Tibial artery (tissue), 4 donors: ENCODE data around the gene GPR153.

Experiments
- DNase-seq, 2 donors: peaks; one replicate each; pipeline ENCODE4 v3.0.0-alpha.2; 2019
- H3K27ac ChIP-seq, 2 donors: fragments of 200-600 bp; sonication (generic) in 1 of 2; 1 replicate in 1 of 2; 2 replicates in 1 of 2; pipeline ENCODE4 v1.5.1; 2018 to 2019; ENCODE audit warnings: mild to moderate bottlenecking in 1 of 2
- H3K27me3 ChIP-seq, 2 donors: fragments of 200-600 bp; sonication (generic) in 1 of 2; one replicate each; pipeline versions ENCODE4 v1.5.1 to v1.6.0; 2016 to 2019
- H3K36me3 ChIP-seq, 3 donors: fragments of 200-600 bp; sonication (generic) in 2 of 3; one replicate each; pipeline ENCODE4 v1.5.1; 2016 to 2019; ENCODE audit warnings: mild to moderate bottlenecking in 2 of 3
- H3K4me1 ChIP-seq, 4 donors: fragments of 200-600 bp; sonication (generic) in 2 of 4; 1 replicate in 3 of 4; 2 replicates in 1 of 4; pipeline ENCODE4 v1.5.1; 2016 to 2019
- H3K4me3 ChIP-seq, 2 donors: fragments of 200-600 bp; sonication (generic) in 1 of 2; 1 replicate in 1 of 2; 2 replicates in 1 of 2; pipeline ENCODE4 v1.5.1; 2018 to 2019; ENCODE audit warnings: mild to moderate bottlenecking in 2 of 2
- H3K9me3 ChIP-seq, 3 donors: fragments of 200-600 bp; sonication (generic) in 1 of 3; one replicate each; pipeline ENCODE4 v1.5.1; 2016 to 2019
- intact Hi-C: fragments of 100-400 bp; cut with DNase I; formaldehyde crosslinking; loops from one replicate; pipeline ENCODE4 v1.15.0; 2023; ENCODE audit warnings: low total_unique reads
- TF ChIP-seq, protein P1 (sequence below), 2 experiments: fragments of 200-600 bp in 1 of 2; fragments of 450-650 bp in 1 of 2; IDR thresholded peaks; one replicate each; pipeline ENCODE4 v1.5.1; 2017 to 2019; ENCODE audit warnings: antibody characterized with exemption in 2 of 2, mild to moderate bottlenecking in 1 of 2, moderate library complexity in 1 of 2

GPR153 gene

DNA sequence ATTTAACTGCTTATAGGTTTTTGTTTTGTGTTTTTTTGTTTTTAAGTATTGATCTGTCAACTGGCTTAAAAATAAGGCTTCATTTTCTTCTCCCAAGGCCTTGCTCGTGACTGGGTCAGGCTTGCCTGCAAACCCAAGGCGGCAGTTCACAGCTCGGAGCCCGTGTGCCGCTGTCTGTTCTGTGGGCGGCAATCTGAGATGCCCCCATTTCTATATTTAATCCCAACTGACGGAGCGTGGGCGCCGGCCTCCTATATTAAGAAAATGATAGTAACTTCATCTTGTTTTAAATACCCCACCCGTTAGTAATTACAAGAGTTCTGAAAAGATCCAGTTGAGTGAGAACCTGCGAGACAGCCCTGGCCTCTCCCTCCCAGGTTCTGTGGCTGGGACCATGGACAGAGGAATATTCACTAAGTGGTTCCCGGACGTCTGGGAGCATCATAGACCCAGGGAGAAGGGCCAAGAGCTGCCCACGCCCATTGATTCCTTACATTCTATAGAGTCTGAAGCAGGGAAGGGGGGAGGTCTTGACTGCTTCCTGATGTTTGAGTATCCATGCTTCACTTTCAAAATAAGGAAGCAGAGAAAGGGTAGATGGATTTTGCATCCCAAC is 42.6 kb upstream of the GPR153 start:
- TF ChIP-seq, protein P1, sequence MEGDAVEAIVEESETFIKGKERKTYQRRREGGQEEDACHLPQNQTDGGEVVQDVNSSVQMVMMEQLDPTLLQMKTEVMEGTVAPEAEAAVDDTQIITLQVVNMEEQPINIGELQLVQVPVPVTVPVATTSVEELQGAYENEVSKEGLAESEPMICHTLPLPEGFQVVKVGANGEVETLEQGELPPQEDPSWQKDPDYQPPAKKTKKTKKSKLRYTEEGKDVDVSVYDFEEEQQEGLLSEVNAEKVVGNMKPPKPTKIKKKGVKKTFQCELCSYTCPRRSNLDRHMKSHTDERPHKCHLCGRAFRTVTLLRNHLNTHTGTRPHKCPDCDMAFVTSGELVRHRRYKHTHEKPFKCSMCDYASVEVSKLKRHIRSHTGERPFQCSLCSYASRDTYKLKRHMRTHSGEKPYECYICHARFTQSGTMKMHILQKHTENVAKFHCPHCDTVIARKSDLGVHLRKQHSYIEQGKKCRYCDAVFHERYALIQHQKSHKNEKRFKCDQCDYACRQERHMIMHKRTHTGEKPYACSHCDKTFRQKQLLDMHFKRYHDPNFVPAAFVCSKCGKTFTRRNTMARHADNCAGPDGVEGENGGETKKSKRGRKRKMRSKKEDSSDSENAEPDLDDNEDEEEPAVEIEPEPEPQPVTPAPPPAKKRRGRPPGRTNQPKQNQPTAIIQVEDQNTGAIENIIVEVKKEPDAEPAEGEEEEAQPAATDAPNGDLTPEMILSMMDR (IDR thresholded peaks at IDR 0.05), result no peak
- DNase-seq, result no peak

DNA sequence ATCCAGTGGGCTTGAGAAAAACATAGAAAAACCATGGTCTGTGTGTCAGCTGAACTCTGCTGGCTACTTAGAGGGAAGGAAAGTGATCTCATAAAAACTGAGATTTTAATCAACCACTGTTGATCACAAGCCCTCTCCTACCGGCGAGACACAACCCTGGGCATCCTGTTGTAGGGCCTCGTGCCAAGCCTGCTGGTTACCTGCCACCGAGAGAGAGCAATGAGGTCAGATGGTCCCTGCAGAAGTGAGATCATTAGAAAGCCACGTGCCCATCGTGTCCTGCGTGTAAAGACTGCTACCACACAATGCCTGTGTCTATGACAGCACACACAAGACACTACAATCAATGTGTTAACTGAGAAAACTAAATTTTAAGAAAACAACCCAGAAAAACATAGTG is 41.7 kb upstream of the GPR153 start:
- H3K36me3 ChIP-seq, result no peaks in the 10 kb centered on the region
- TF ChIP-seq, protein P1 (IDR thresholded peaks at IDR 0.05), result no peak
- DNase-seq, result no peak
- H3K9me3 ChIP-seq, result no peaks in the 10 kb centered on the region
- intact Hi-C loops, result no loop called here
- H3K4me3 ChIP-seq, result no peak overlapping the region
- no peaks in the 10 kb centered on the region for H3K27me3 ChIP-seq
- H3K27ac ChIP-seq, result no peak overlapping the region
- no peaks in the 10 kb centered on the region for H3K4me1 ChIP-seq

More for the DNA sequence above, 42.6 kb upstream of the GPR153 start:
- Histone ChIP-seq H3K36me3 (no peaks in the 10 kb centered on the region), H3K4me3 (no peak overlapping the region), H3K27me3 (no peaks in the 10 kb centered on the region), H3K27ac (no peak overlapping the region), H3K9me3 (no peaks in the 10 kb centered on the region), H3K4me1 (no peaks in the 10 kb centered on the region)
- intact Hi-C loops, result no loop called here

DNA sequence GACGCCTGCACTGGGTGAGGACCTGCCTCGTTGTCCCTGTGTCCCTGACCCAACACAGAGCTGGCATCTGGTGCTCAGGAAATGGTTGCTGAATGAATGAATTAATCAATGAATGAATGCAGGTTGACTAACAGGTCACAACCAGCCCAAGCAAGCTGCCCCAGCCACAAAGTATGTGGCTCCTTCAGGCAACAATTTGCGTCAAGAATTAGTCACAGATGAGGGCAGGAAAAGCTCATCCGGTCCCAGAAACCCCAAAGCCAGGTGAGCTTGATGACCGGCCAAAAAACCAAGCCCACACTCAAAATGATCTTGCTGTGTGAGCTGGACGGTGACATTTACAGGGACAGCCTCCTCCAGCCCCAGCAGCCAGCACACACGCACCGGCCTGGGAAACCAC is 40.6 kb upstream of the GPR153 start:
- no peak for DNase-seq
- no peaks in the 10 kb centered on the region for H3K4me1 ChIP-seq
- H3K4me3 ChIP-seq, result no peak overlapping the region
- H3K9me3 ChIP-seq, result no peaks in the 10 kb centered on the region
- H3K27me3 ChIP-seq, result no peaks in the 10 kb centered on the region
- no peaks in the 10 kb centered on the region for H3K36me3 ChIP-seq
- no peak overlapping the region for H3K27ac ChIP-seq
- TF ChIP-seq, protein P1 (IDR thresholded peaks at IDR 0.05), result no peak
- intact Hi-C loops, result no loop called here

DNA sequence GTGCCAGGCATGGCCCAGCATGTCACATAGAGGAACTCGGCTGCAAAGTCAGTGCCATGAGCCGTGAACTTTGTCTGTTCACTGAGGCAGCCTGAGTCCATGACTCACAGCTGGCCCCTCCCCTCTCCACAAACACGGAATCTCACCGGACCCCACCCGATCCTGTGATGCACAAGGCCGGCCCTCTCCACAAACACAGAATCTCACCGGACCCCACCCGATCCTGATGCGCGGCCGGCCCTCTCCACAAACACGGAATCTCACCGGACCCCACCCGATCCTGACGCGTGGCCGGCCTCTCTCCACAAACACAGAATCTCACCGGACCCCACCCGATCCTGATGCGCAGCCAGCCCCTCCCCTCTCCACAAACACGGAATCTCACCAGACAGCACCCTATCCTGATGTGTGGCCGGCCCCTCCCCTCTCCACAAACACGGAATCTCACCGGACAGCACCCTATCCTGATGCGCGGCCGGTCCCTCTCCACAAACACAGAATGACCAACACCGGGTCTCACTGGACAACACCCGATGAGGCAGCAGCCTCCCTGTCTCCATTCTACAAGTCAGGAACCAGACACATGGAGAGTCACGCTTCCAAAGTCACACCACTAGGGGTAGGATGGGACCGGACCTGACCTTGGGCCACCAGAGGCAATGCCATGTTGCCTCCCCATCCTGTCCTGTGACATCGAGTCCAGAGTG is 39.6 kb upstream of the GPR153 start:
- H3K27me3 ChIP-seq, result no peaks in the 10 kb centered on the region
- DNase-seq, result no peak
- no peak overlapping the region for H3K27ac ChIP-seq
- TF ChIP-seq, protein P1 (IDR thresholded peaks at IDR 0.05), result no peak
- H3K4me1 ChIP-seq, result no peaks in the 10 kb centered on the region
- no peaks in the 10 kb centered on the region for H3K9me3 ChIP-seq
- no peaks in the 10 kb centered on the region for H3K36me3 ChIP-seq
- no peak overlapping the region for H3K4me3 ChIP-seq
- intact Hi-C loops, result no loop called here

DNA sequence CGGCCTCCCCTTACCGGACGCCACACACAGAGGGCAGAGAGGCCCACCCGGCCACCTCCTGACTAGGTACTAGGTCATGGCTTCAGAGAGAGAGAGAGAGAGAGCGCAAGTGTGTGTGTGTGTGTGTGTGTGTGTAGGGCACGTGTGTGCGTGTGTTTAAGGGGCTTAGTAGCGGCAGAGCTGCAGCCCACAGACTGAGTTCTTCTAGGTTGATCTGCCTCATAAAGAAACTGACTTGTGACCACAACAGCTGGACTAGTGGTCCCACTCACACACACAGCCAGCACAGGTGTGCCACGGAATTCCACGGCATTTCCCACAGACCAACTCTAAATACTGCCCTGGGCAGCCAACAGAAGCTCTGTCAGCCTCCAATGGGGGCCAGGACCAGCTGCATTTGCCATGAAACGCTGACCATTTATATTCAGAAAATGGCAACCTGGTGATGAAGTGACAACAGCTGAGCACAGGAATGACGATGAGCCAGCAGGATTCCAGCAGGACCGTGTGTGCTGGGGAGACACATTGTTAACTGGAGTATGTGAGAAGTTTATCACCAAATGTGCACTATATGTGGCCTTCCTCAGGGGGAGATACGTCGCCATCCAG is 38.8 kb upstream of the GPR153 start:
- no peaks in the 10 kb centered on the region for H3K27me3 ChIP-seq
- no peak overlapping the region for H3K27ac ChIP-seq
- peaks cover 0 to under 1% (median 0%) of the 10 kb centered on the region in 3 donors for H3K36me3 ChIP-seq
- TF ChIP-seq, protein P1 (IDR thresholded peaks at IDR 0.05), result no peak
- intact Hi-C loops, result no loop called here
- H3K4me3 ChIP-seq, result no peak overlapping the region
- H3K9me3 ChIP-seq, result no peaks in the 10 kb centered on the region
- no peak for DNase-seq
- no peaks in the 10 kb centered on the region for H3K4me1 ChIP-seq
